ENCODE results near the gene ZG16. TPM values are rescaled to one million over a fixed set of nuclear protein-coding genes. Genes with fewer than 3 reads are reported as not detected.

Gene ZG16
- total RNA-seq, 3 donors from 2014 or later = 196 to 671 (median 551) TPM

- intact Hi-C loops (cut with DNase I, micrococcal nuclease) = no loop called here
Measured at GRCh38 chr16:29806099-29806579, 28.1 kb downstream of the ZG16 start, which contains the start of gene MAZ. TSS of gene MAZ (plus strand) at chr16:29806529. CDS start at chr16:29806702, 173 bp downstream.

GRCh38 chr16:29806641-29807425 lies 28.8 kb downstream of the ZG16 start:
- Histone ChIP-seq H3K4me3 (peak overlapping the region; percentile 54), H3K9me3 (no peaks in the 10 kb centered on the region), H3K36me3 (ENCODE audit: low read depth) (no peaks in the 10 kb centered on the region), H3K4me1 (ENCODE audit: low read depth) (peaks cover 43% of the 10 kb centered on the region)
- DNase-seq = peak; percentile 69 to 87 (median 81)
- no peak for TF ChIP-seq CTCF (IDR thresholded peaks at IDR 0.05)
- intact Hi-C loops (cut with DNase I, micrococcal nuclease) = no loop called here
- ATAC-seq = no peak

More at GRCh38 chr16:29806099-29806579, 28.1 kb downstream of the ZG16 start, which contains the start of gene MAZ:
- DNase-seq = no peak
- no peaks in the 10 kb centered on the region for H3K9me3 ChIP-seq
- peaks cover 39% of the 10 kb centered on the region for H3K4me1 ChIP-seq (ENCODE audit: low read depth)
- no peak for TF ChIP-seq CTCF (IDR thresholded peaks at IDR 0.05)
- peak; percentile 17 for ATAC-seq
- H3K4me3 ChIP-seq = peak within 1 kb of the TSS; percentile 65
- no peaks in the 10 kb centered on the region for H3K36me3 ChIP-seq (ENCODE audit: low read depth)

- DNase-seq = peak; percentile 91 to 94 (median 94)
- peaks cover 50% of the 10 kb centered on the region for H3K4me1 ChIP-seq (ENCODE audit: low read depth)
- peak overlapping the region; percentile 54 for H3K4me3 ChIP-seq
- intact Hi-C loops (cut with DNase I, micrococcal nuclease) = no loop called here
- TF ChIP-seq CTCF (IDR thresholded peaks at IDR 0.05) = peak; percentile 39
- no peaks in the 10 kb centered on the region for H3K9me3 ChIP-seq
- ATAC-seq = peak; percentile 40
- H3K36me3 ChIP-seq (ENCODE audit: low read depth) = no peaks in the 10 kb centered on the region
Measured at GRCh38 chr16:29807426-29808218, 29.6 kb downstream of the ZG16 start.

- no peak overlapping the region for H3K4me3 ChIP-seq
- ATAC-seq (no peak), DNase-seq (peak; percentile 59 to 72 (median 65))
- no peaks in the 10 kb centered on the region for H3K9me3 ChIP-seq
- H3K4me1 ChIP-seq (ENCODE audit: low read depth) = peaks cover 56% of the 10 kb centered on the region
- intact Hi-C loops (cut with DNase I, micrococcal nuclease) = no loop called here
- H3K36me3 ChIP-seq (ENCODE audit: low read depth) = no peaks in the 10 kb centered on the region
- TF ChIP-seq CTCF (IDR thresholded peaks at IDR 0.05) = no peak
Measured at GRCh38 chr16:29808219-29808900, 30.3 kb downstream of the ZG16 start.

- intact Hi-C loops (cut with DNase I, micrococcal nuclease) = no loop called here
Measured at GRCh38 chr16:29809031-29809747, 31.1 kb downstream of the ZG16 start.

More at GRCh38 chr16:29809031-29809747, 31.1 kb downstream of the ZG16 start:
- no peak for TF ChIP-seq CTCF (IDR thresholded peaks at IDR 0.05)
- Histone ChIP-seq H3K9me3 (no peaks in the 10 kb centered on the region), H3K36me3 (ENCODE audit: low read depth) (no peaks in the 10 kb centered on the region), H3K4me3 (no peak overlapping the region), H3K4me1 (ENCODE audit: low read depth) (peaks cover 53% of the 10 kb centered on the region)
- DNase-seq (peak in 2 of 3 donors; percentile 62 to 72), ATAC-seq (no peak)
